Upper lobe of right lung (tissue), 1 donor: ENCODE data around the gene SAC3D1. TPM values are rescaled to one million over a fixed set of nuclear protein-coding genes. Genes with fewer than 3 reads are reported as not detected.

ENCODE experiments used
- ATAC-seq: fragments of 200-7000 bp; cut with Tn5 transposase; one replicate; pipeline ENCODE4 v1.9.1; 2020; ENCODE audit warnings: mild to moderate bottlenecking, moderate library complexity
- DNase-seq: peaks from one replicate; pipeline ENCODE4 v3.0.0-alpha.2; 2020
- H3K27ac ChIP-seq: fragments of 200-600 bp; one replicate; pipeline ENCODE4 v1.8.0; 2022
- H3K27me3 ChIP-seq: fragments of 200-600 bp; one replicate; pipeline ENCODE4 v1.8.0; 2022; ENCODE audit warnings: mild to moderate bottlenecking
- H3K36me3 ChIP-seq: fragments of 200-600 bp; one replicate; pipeline ENCODE4 v1.8.0; 2022
- H3K4me1 ChIP-seq: fragments of 200-600 bp; one replicate; pipeline ENCODE4 v1.8.0; 2022
- H3K4me3 ChIP-seq: fragments of 200-600 bp; one replicate; pipeline ENCODE4 v1.8.0; 2022; ENCODE audit warnings: mild to moderate bottlenecking
- H3K9me3 ChIP-seq: fragments of 200-600 bp; one replicate; pipeline ENCODE4 v1.8.0; 2022
- CTCF ChIP-seq: fragments of 200-600 bp; IDR thresholded peaks from one replicate; pipeline ENCODE4 v1.8.0; 2022; ENCODE audit warnings: antibody characterized with exemption
- intact Hi-C: fragments of 100-400 bp; cut with DNase I; formaldehyde crosslinking; loops from one replicate; pipeline ENCODE4 v1.11.0; 2022
- total RNA-seq: library from RNA; stranded (reverse); fragmentation: NEBNext Ultra II Directional; extraction: Animal tissue kit (Norgen Biotek cat#: 25700); gene quantifications from one replicate; pipeline ENCODE4 v1.2.1, GENCODE V29; 2021
- donor health status: DM: no; HTN: yes; CAD: no; lungs with severe emphysema.

The SAC3D1 gene
- total RNA-seq, 1 donor from 2014 or later: 10.2 TPM

- Histone ChIP-seq H3K27ac (peak overlapping the region; percentile 17), H3K4me1 (peaks cover 13% of the 10 kb centered on the region), H3K9me3 (no peaks in the 10 kb centered on the region), H3K4me3 (peak overlapping the region; percentile 57), H3K36me3 (peaks cover 14% of the 10 kb centered on the region), H3K27me3 (no peaks in the 10 kb centered on the region)
- DNase-seq (no peak), ATAC-seq (peak; percentile 15)
- intact Hi-C loops: no loop called here
- TF ChIP-seq CTCF: no peak
Observed at GRCh38 chr11:65047581-65048422, 6.8 kb downstream of the SAC3D1 start.

GRCh38 chr11:65051398-65051858 is 10.4 kb downstream of the SAC3D1 start:
- Histone ChIP-seq H3K27ac (no peak overlapping the region), H3K36me3 (no peaks in the 10 kb centered on the region), H3K4me3 (no peak overlapping the region), H3K27me3 (no peaks in the 10 kb centered on the region), H3K4me1 (no peaks in the 10 kb centered on the region), H3K9me3 (no peaks in the 10 kb centered on the region)
- intact Hi-C loops: no loop called here
- ATAC-seq: no peak
- TF ChIP-seq CTCF: no peak
- no peak for DNase-seq

- no peaks in the 10 kb centered on the region for H3K4me1 ChIP-seq
- no peak for TF ChIP-seq CTCF
- H3K27me3 ChIP-seq: no peaks in the 10 kb centered on the region
- no peak for ATAC-seq
- no peak overlapping the region for H3K4me3 ChIP-seq
- H3K36me3 ChIP-seq: no peaks in the 10 kb centered on the region
- no peak for DNase-seq
- H3K9me3 ChIP-seq: no peaks in the 10 kb centered on the region
- intact Hi-C loops: no loop called here
- H3K27ac ChIP-seq: no peak overlapping the region
Observed at GRCh38 chr11:65053827-65054508, 13.0 kb downstream of the SAC3D1 start.

- ATAC-seq (no peak), DNase-seq (no peak)
- H3K4me1 ChIP-seq: no peaks in the 10 kb centered on the region
- H3K4me3 ChIP-seq: no peak overlapping the region
- H3K36me3 ChIP-seq: no peaks in the 10 kb centered on the region
- intact Hi-C loops: no loop called here
- TF ChIP-seq CTCF: no peak
- no peak overlapping the region for H3K27ac ChIP-seq
- no peaks in the 10 kb centered on the region for H3K27me3 ChIP-seq
- no peaks in the 10 kb centered on the region for H3K9me3 ChIP-seq
Observed at GRCh38 chr11:65055538-65055937, 14.5 kb downstream of the SAC3D1 start.

GRCh38 chr11:65056999-65057398 is 16.0 kb downstream of the SAC3D1 start:
- no peaks in the 10 kb centered on the region for H3K27me3 ChIP-seq
- H3K4me1 ChIP-seq: no peaks in the 10 kb centered on the region
- H3K27ac ChIP-seq: no peak overlapping the region
- intact Hi-C loops: no loop called here
- ATAC-seq (no peak), DNase-seq (no peak)
- no peaks in the 10 kb centered on the region for H3K9me3 ChIP-seq
- no peak overlapping the region for H3K4me3 ChIP-seq
- no peaks in the 10 kb centered on the region for H3K36me3 ChIP-seq
- TF ChIP-seq CTCF: no peak
